Left lung (tissue), 10 donors: Measurements from ENCODE around the gene BCL11A. TPM values are rescaled to one million over a fixed set of nuclear protein-coding genes. Genes with fewer than 3 reads are reported as not detected.

Experiments
- ATAC-seq: fragments of 200-7000 bp; cut with Tn5 transposase; one replicate; pipeline ENCODE4 v1.9.1; 2020; ENCODE audit warnings: moderate library complexity
- DNase-seq, 4 donors: peaks; one replicate each; pipeline ENCODE4 v3.0.0-alpha.2; 2013 to 2020
- H3K27ac ChIP-seq, 2 donors: fragments of 200-600 bp; sonication (generic) in 1 of 2; one replicate each; pipeline versions ENCODE4 v1.5.0 to v1.8.0; 2020 to 2021
- H3K27me3 ChIP-seq, 2 donors: fragments of 200-600 bp; sonication (generic) in 1 of 2; one replicate each; pipeline versions ENCODE4 v1.5.0 to v1.8.0; 2020 to 2021
- H3K36me3 ChIP-seq, 2 donors: fragments of 200-600 bp; sonication (generic) in 1 of 2; one replicate each; pipeline versions ENCODE4 v1.5.0 to v1.8.0; 2020 to 2021
- H3K4me1 ChIP-seq, 2 donors: fragments of 200-600 bp; one replicate each; pipeline ENCODE4 v1.8.0; 2021
- H3K4me3 ChIP-seq, 2 donors: fragments of 200-600 bp; sonication (generic) in 1 of 2; one replicate each; pipeline versions ENCODE4 v1.5.0 to v1.8.0; 2020 to 2021; ENCODE audit warnings: mild to moderate bottlenecking in 1 of 2
- H3K9me3 ChIP-seq, 2 donors: fragments of 200-600 bp; sonication (generic) in 1 of 2; one replicate each; pipeline versions ENCODE4 v1.5.0 to v1.8.0; 2020 to 2021
- intact Hi-C, 2 donors: fragments of 100-400 bp; cut with DNase I; formaldehyde crosslinking; loops; one replicate each; pipeline versions ENCODE4 v1.11.2 to v1.14.2; 2022
- polyA plus RNA-seq, 6 donors: library from polyadenylated mRNA; unstranded; fragments of 120-200 nt; gene quantifications; one replicate each; pipeline ENCODE4 v1.2.1, GENCODE V29; 2013; ENCODE audit not compliant: insufficient read length in 6 of 6
- total RNA-seq, 2 donors: library from RNA; stranded (reverse); fragmentation: NEBNext Ultra II Directional; extraction: Animal tissue kit (Norgen Biotek cat#: 25700); gene quantifications; one replicate each; pipeline ENCODE4 v1.2.1, GENCODE V29; 2021
- TF ChIP-seq, protein P1 (sequence below), 2 donors: fragments of 200-600 bp; sonication (generic) in 1 of 2; IDR thresholded peaks; one replicate each; pipeline versions ENCODE4 v1.5.0 to v1.8.0; 2021; ENCODE audit warnings: antibody characterized with exemption in 2 of 2
- donor health status: DM: no; HTN: yes; CAD: no.
- donor health status: DM: no; HTN: no; CAD: no.

BCL11A gene
- total and polyA plus RNA-seq, 8 donors, result 4.0 to 33.5 (median 24.9) TPM

DNA sequence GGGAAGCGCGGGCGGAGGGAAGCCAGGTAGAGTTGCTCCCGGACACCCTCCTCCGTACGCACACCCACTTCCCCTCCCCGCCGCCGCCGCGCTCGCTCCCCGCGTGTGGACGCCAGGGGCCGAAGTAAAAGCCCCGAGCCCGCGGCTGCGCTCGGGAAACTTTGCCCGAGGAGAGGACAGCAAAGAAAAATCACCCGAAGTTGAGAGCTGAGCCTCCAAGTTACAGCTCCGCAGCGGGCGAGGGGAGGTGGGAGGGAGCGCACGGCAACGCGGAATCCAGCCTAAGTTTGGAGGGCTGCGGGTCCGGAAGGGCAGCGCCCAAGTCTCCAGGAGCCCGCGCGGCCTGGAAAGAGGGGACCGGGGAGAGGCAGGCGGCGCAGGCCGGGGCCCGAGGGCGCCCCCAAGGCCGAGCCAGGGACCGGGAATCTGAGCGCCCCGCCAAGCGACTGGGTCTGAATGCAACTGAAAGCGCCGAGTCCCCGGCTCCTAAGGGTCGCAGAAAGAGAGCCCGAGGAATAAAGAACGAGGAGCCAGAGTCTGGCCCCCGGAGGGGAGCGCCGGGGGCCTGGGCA lies 706 bp upstream of the BCL11A start:
- peak overlapping the region; percentile 5 to 45 for H3K27ac ChIP-seq
- H3K4me3 ChIP-seq, result peak overlapping the region; percentile 39 to 58
- peaks cover 9 to 81% of the 10 kb centered on the region in 2 donors for H3K4me1 ChIP-seq
- no peaks in the 10 kb centered on the region for H3K36me3 ChIP-seq
- DNase-seq, result peak in 2 of 4 donors; percentile 54 to 95
- TF ChIP-seq, protein P1, sequence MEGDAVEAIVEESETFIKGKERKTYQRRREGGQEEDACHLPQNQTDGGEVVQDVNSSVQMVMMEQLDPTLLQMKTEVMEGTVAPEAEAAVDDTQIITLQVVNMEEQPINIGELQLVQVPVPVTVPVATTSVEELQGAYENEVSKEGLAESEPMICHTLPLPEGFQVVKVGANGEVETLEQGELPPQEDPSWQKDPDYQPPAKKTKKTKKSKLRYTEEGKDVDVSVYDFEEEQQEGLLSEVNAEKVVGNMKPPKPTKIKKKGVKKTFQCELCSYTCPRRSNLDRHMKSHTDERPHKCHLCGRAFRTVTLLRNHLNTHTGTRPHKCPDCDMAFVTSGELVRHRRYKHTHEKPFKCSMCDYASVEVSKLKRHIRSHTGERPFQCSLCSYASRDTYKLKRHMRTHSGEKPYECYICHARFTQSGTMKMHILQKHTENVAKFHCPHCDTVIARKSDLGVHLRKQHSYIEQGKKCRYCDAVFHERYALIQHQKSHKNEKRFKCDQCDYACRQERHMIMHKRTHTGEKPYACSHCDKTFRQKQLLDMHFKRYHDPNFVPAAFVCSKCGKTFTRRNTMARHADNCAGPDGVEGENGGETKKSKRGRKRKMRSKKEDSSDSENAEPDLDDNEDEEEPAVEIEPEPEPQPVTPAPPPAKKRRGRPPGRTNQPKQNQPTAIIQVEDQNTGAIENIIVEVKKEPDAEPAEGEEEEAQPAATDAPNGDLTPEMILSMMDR (IDR thresholded peaks at IDR 0.05), result no peak
- intact Hi-C loops, result no loop called here
- ATAC-seq, result peak; percentile 22
- peaks cover 59 to 93% of the 10 kb centered on the region in 2 donors for H3K27me3 ChIP-seq
- no peaks in the 10 kb centered on the region for H3K9me3 ChIP-seq

DNA sequence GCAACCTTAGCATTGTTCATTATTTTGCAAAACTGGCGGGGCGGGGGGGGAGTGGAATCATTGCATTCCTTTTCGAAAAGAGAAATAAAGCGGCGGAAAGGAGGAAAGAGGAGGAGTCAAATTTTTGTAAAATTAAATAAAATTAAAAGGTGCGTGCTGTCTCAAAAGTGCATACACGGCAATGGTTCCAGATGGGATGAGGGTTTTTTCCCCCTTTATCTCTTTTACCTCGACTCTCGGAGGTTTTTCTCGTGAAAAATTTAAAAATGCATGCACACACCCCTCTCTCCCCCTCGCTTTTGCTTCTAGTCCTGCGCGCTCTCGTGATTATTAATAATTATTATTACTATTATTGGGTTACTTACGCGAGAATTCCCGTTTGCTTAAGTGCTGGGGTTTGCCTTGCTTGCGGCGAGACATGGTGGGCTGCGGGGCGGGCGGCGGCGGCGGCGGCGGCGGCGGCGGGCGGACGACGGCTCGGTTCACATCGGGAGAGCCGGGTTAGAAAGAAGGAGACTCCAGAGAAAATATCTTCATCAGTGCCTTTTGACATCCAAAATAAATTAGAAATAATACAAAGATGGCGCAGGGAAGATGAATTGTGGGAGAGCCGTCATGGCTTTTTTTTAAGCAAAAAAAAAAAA lies 481 bp downstream of the BCL11A start:
- Histone ChIP-seq H3K36me3 (no peaks in the 10 kb centered on the region), H3K4me1 (peaks cover 9 to 89% of the 10 kb centered on the region in 2 donors), H3K4me3 (peak overlapping the region; percentile 39 to 58), H3K27ac (no peak overlapping the region), H3K27me3 (peaks cover 65 to 100% of the 10 kb centered on the region in 2 donors), H3K9me3 (no peaks in the 10 kb centered on the region)
- TF ChIP-seq, protein P1 (IDR thresholded peaks at IDR 0.05), result no peak
- ATAC-seq (no peak), DNase-seq (peak in 1 of 4 donors; percentile 68)
- intact Hi-C loops, result no loop called here

DNA sequence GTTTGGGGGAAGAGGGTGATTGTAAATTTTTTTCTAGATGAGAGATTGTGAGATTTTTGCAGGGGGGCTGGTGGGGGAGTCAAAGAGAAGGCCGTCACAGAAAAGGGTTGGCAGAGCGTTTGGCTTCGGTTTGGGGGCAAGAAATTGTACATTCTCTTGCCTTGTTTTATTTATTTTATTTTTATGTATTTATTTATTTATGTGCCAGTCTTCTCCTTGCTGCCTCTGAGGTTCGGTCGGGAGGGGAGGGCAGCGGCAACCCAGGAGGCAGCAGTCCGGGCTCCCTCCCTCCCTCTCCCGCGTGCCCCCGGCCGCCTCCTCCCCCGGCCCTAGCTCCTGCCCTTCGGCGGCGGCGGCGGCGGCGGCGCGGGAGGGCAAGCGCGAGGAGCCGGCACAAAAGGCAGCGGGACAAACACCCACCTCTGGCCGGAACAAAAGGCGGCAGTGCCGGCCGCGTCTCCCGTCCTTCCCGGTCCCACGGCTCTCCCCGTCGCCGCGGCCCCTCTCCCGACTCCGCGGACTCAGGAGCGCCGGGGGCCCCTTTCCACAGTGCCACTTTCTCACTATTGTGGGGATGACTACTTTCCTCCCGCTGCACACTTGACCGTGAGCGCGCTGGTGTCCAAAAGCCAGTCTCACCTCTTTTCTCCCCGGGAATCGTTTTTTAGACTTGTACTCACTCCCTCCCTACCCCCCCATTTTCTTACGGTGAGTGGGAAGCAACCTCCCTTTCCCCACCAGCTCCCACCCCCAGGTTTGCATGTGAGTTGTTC lies 1.2 kb downstream of the BCL11A start:
- Histone ChIP-seq H3K27me3 (peaks cover 65 to 100% of the 10 kb centered on the region in 2 donors), H3K36me3 (no peaks in the 10 kb centered on the region), H3K9me3 (no peaks in the 10 kb centered on the region), H3K4me3 (peak overlapping the region; percentile 39 to 58), H3K4me1 (peaks cover 9 to 84% of the 10 kb centered on the region in 2 donors), H3K27ac (no peak overlapping the region)
- TF ChIP-seq, protein P1 (IDR thresholded peaks at IDR 0.05), result no peak
- ATAC-seq (no peak), DNase-seq (peak in 1 of 4 donors; percentile 88)
- intact Hi-C loops, result no loop called here

DNA sequence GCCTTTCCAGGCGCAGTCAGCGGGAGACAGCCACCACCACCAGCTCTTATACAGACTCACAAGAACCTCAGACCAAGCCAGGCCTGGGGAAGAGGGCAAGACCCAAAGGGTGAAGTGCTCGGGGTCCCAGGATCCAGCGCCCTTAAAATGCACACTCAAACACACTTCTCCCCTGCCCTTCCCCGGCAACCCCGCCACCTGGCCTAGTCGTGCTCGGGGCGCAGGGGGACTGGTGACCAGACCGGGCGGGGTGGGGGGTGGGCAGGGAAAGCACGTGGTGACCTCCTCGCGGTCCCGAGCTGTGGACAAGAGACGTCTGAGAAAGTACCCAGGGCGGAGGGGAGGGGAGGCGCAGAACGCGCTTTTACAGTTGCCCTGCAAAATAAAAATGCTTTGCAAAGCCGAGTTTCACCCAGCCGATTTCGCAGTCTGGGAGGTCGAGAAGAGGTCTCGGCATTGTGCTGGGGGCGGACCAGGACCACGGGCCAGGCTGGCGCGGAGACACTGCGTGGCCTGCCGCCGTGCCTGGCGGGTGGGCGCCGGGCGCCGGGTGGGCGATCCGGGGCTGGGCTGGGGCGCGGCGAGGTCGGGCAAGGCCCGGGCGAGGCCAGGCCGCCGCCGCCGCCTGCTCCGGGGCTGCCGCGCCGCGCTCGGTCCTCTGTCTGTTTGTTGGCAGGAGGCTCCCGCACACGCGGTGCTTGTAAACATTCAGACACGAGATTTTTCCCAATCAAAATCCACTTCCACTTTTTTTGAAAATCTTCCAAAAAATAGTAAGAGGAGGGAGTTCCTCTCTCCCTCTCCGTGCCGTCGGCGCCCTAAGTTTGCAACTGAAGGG lies 2.0 kb downstream of the BCL11A start:
- ATAC-seq (peak; percentile 1), DNase-seq (peak in 3 of 4 donors; percentile 46 to 88 (median 81))
- H3K27ac ChIP-seq, result no peak overlapping the region
- H3K9me3 ChIP-seq, result no peaks in the 10 kb centered on the region
- H3K4me3 ChIP-seq, result peak overlapping the region; percentile 39 to 58
- peaks cover 9 to 76% of the 10 kb centered on the region in 2 donors for H3K4me1 ChIP-seq
- H3K36me3 ChIP-seq, result no peaks in the 10 kb centered on the region
- intact Hi-C loops, result no loop called here
- H3K27me3 ChIP-seq, result peaks cover 64 to 100% of the 10 kb centered on the region in 2 donors
- TF ChIP-seq, protein P1 (IDR thresholded peaks at IDR 0.05), result no peak
